Measurements from ENCODE around the gene TNFAIP6.

TNFAIP6 gene

DNA sequence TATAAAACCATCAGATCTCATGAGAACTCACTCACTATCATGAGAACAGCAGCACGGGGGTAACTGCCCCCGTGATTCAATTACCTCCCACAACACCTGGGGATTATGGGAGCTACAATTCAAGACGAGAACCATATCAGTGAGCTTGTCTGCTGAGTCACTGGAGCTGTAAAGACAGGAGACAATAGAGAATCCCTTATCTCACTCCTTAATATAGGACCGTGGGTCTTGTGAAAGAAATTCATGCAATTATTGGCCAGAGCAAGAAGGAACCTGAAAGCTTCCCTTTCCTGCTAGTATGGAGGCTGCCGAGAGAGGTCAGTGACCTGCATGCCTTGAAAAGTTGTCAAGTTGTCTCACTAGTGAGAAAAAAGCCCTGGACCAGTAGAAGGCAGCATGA, 9.5 kb upstream of the TNFAIP6 start:
- TF ChIP-seq, protein P1, sequence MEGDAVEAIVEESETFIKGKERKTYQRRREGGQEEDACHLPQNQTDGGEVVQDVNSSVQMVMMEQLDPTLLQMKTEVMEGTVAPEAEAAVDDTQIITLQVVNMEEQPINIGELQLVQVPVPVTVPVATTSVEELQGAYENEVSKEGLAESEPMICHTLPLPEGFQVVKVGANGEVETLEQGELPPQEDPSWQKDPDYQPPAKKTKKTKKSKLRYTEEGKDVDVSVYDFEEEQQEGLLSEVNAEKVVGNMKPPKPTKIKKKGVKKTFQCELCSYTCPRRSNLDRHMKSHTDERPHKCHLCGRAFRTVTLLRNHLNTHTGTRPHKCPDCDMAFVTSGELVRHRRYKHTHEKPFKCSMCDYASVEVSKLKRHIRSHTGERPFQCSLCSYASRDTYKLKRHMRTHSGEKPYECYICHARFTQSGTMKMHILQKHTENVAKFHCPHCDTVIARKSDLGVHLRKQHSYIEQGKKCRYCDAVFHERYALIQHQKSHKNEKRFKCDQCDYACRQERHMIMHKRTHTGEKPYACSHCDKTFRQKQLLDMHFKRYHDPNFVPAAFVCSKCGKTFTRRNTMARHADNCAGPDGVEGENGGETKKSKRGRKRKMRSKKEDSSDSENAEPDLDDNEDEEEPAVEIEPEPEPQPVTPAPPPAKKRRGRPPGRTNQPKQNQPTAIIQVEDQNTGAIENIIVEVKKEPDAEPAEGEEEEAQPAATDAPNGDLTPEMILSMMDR (IDR thresholded peaks at IDR 0.05; ENCODE audit: low read depth, low read length): no peak
- DNase-seq (ENCODE audit: extremely low read depth, low read depth): no peak

DNA sequence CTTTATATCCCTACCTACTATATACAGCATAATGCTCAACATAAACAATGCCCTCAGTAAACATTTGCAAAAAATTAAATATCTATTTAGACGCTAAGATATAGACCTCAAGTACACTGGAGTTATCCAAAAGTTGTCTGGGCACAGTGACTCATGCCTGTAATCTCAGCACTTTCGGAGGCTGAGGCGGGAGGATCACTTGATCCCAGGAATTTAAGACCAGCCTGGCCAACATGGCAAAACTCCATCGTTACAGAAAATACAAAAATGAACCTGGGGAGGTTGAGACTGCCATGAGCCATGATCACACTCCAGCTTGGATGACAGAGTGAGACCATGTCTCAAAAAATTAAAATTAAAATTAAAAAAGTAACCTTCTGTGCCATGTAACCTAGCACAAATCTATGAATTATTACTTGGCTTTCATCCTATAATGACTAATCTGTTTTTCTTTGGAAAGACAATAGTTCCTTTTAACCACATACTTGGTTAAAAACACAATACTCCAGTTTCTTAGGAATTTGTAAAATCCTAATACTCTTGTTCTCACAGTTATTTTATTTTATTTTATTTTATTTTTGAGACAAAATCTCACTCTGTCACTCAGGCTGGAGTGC, 6.7 kb upstream of the TNFAIP6 start:
- no peak for DNase-seq (ENCODE audit: extremely low read depth, low read depth)
- TF ChIP-seq, protein P1 (IDR thresholded peaks at IDR 0.05; ENCODE audit: low read depth, low read length): no peak

DNA sequence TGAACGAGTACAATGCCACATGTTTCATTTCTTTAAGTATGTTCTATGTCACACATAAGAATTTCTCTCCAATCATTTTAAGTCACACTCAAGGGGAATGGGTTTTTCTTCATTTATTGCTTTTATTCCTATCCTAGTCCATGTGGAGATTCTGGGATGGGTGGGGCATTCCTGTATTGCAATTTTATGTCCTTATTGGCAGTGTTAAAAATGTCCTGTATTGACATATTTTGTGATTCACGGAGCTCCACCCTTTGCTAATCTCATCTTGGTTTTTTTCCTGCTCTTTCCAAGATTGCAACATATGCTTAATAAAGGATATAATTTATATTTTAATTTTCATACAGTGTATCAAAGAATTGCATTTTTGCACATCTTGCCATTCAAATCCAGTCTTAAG, 3.4 kb upstream of the TNFAIP6 start:
- TF ChIP-seq, protein P1 (IDR thresholded peaks at IDR 0.05; ENCODE audit: low read depth, low read length): no peak
- no peak for DNase-seq (ENCODE audit: extremely low read depth, low read depth)

DNA sequence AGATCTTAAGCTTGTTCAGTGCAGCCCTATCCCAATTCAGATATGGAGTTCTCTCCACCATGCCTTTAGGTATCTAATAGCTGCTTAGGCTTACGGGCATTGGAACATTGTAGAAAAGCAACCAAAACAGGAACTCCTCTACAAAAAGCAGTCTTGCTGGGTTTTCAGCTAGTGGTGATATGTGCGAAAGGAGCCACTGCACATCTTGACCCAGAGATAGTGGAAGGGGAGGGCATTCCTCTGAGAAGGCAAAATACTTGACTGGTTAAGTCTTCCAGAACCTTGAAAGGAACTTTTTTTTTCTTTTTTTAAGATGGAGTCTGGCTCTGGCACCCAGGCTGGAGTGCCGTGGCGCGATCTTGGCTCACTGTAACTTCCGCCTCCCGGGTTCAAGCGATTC, 2.6 kb upstream of the TNFAIP6 start:
- TF ChIP-seq, protein P1 (IDR thresholded peaks at IDR 0.05; ENCODE audit: low read depth, low read length): no peak
- no peak for DNase-seq (ENCODE audit: extremely low read depth, low read depth)

DNA sequence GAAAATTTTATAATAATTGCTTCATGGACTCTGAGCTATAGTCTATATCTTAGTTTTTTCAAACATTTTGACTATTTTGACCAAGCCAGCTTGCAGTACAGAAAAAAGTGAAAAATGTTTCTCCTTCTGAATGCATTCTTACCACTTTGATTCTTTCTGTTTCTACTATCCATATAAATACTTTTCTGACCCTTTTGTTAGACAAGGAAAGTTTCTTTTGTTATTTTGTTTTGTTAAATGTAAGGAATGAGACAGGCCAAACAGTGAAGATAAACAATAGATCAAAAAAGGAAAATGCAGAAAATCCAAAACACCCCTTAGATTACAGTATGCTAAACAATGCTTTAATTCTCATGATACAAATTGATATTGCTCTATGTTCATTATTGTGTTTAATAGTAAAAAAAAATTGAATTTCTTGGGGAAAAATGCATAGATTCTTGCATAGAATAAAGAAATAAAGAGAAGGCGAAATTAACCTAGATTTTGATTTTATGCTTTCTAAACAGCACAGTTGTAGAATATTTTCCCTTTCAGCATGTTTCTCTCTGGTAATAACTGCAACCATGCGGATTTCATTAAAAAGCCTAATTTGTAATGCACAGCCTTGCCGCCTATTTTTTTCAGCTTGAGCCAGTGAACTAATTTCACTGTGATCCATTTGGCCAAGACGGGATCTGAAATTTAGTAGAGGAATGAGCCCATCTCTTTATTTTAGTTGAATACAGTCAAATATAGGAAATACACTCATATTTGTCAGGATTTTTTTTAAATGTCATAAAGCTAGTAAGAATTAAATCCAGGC, 976 bp downstream of the TNFAIP6 start:
- DNase-seq (ENCODE audit: extremely low read depth, low read depth): no peak
- TF ChIP-seq, protein P1 (IDR thresholded peaks at IDR 0.05; ENCODE audit: low read depth, low read length): no peak

DNA sequence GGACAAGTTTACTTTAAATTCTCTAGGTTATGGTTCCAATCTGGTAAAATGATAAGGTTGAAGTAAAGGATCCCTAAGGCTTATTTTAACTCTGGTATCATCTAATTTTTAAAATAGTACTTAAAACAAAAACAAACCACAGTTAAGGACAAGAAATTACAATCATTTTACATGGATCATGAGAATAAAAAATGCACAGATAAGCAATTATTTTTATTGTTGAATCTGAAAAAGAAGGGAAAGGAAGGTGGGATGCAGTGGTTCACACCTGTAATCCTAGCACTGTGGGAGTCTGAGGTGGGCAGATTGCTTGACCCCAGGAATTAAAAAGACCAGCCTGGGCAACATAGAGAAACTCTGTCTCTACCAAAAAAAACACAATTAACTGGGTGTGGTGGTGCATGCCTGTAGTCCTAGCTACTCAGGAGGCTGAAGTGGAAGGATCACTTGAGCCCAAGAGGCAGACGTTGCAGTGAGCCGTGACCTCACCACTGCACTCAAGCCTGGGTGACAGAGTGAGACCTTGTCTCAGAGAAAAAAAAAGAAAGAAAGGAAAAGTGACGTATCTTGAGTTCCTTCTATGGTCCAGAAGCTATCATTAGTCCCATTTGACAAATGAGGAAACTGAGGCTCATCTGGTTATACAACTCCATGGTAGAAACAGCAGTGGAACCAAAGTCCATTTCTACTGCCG, 2.5 kb downstream of the TNFAIP6 start:
- TF ChIP-seq, protein P1 (IDR thresholded peaks at IDR 0.05; ENCODE audit: low read depth, low read length): no peak
- no peak for DNase-seq (ENCODE audit: extremely low read depth, low read depth)

All from AG09319 (cell line).